Measurements from ENCODE around the gene PCDHGA6.

DNA sequence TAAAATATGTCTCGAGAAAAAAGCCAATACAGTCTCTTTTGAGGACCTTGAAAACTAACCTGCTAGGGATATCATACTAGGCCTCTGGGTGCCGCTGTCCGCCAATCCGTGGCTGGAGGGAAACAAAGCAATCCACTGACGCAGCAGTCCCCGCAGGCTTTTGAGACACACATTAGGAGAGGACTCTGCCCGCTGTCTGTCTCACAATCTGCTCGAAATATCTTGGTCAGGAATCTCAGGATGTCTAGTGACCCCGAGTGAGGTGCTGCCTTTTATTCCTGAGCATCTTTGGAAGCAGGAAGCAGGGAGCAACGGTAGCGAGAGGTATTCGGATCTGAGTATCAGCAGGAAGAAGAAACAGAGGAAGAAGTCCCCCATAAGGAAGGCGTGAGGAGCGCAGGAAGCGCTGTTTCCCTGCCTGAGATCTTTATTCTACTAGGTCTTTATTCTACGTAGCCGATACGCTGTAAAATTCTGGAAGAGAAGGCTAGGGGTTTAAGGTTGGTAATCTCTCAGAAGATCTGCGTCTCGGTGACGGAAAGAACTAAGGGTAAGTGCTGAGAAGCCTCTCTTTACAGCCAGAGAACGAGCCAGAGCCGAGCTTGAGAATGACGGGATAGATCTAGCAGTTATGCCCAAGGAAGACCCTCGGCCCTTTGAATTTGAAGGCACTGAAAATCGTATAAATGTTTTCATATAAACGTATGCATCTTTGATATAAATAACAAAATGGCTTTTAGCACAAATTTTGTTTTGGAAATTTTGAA lies 47.4 kb upstream of the PCDHGA6 start:
- TF ChIP-seq CTCF (IDR thresholded peaks at IDR 0.05) (peak; percentile 61), EZH2 (IDR thresholded peaks at IDR 0.05) (no peak), EZH2phosphoT487 (IDR thresholded peaks at IDR 0.05) (no peak)

Data from neural progenitor cell (in vitro differentiated cells).